Right atrium auricular region (tissue), 2 donors: ENCODE data around the gene CCNE1. TPM values are rescaled to one million over a fixed set of nuclear protein-coding genes. Genes with fewer than 3 reads are reported as not detected.

ENCODE experiments used
- DNase-seq: peaks from one replicate; pipeline ENCODE4 v3.0.0-alpha.2; 2019; ENCODE audit warnings: low spot score
- H3K27ac ChIP-seq, 2 donors: fragments of 200-600 bp; sonication (generic); 1 replicate in 1 of 2; 2 replicates in 1 of 2; pipeline ENCODE4 v1.5.1; 2016 to 2019
- H3K27me3 ChIP-seq, 2 donors: fragments of 200-600 bp; sonication (generic); one replicate each; pipeline versions ENCODE4 v1.5.1 to v1.6.0; 2017 to 2019
- H3K36me3 ChIP-seq: fragments of 200-600 bp; sonication (generic); one replicate; pipeline ENCODE4 v1.5.1; 2016
- H3K4me1 ChIP-seq, 2 donors: fragments of 200-600 bp; sonication (generic); one replicate each; pipeline versions ENCODE4 v1.5.1 to v1.6.0; 2017 to 2019
- H3K4me3 ChIP-seq, 2 donors: fragments of 200-600 bp; sonication (generic); 1 replicate in 1 of 2; 2 replicates in 1 of 2; pipeline ENCODE4 v1.5.1; 2017 to 2019; ENCODE audit warnings: mild to moderate bottlenecking in 1 of 2, moderate library complexity in 1 of 2
- H3K9me3 ChIP-seq, 2 donors: fragments of 200-600 bp; sonication (generic); one replicate each; pipeline ENCODE4 v1.5.1; 2019
- CTCF ChIP-seq, 2 donors: fragments of 200-600 bp; sonication (generic); IDR thresholded peaks; one replicate each; pipeline ENCODE4 v1.5.1; 2019; ENCODE audit warnings: antibody characterized with exemption in 2 of 2
- total RNA-seq, 2 donors: library from RNA; depleted of rRNA; stranded (reverse); fragments of >200 nt; gene quantifications; one replicate each; pipeline ENCODE4 v1.1.0, GENCODE V29; 2016

The CCNE1 gene
- total RNA-seq, 2 donors from 2014 or later, result 4.4 to 5.5 TPM

- DNase-seq, result no peak
- Histone ChIP-seq H3K4me3 (no peak overlapping the region), H3K27me3 (no peaks in the 10 kb centered on the region), H3K27ac (no peak overlapping the region), H3K36me3 (no peaks in the 10 kb centered on the region), H3K9me3 (no peaks in the 10 kb centered on the region), H3K4me1 (peaks cover 0 to 26% of the 10 kb centered on the region in 2 donors)
- TF ChIP-seq CTCF (IDR thresholded peaks at IDR 0.05), result no peak
These were observed 29.4 kb downstream of the CCNE1 start for GRCh38 chr19:29841209-29841558.

GRCh38 chr19:29841559-29842367, 30.0 kb downstream of the CCNE1 start:
- DNase-seq, result no peak
- H3K36me3 ChIP-seq, result no peaks in the 10 kb centered on the region

GRCh38 chr19:29842471-29843179, 30.8 kb downstream of the CCNE1 start:
- no peak for TF ChIP-seq CTCF (IDR thresholded peaks at IDR 0.05)
- no peak for DNase-seq
- Histone ChIP-seq H3K4me3 (peak overlapping the region in 1 of 2 donors; percentile 78), H3K36me3 (no peaks in the 10 kb centered on the region), H3K27ac (peak overlapping the region in 1 of 2 donors; percentile 27), H3K4me1 (peaks cover 0 to 26% of the 10 kb centered on the region in 2 donors), H3K9me3 (no peaks in the 10 kb centered on the region), H3K27me3 (no peaks in the 10 kb centered on the region)

More at GRCh38 chr19:29841559-29842367, 30.0 kb downstream of the CCNE1 start:
- no peak overlapping the region for H3K4me3 ChIP-seq
- no peak for TF ChIP-seq CTCF (IDR thresholded peaks at IDR 0.05)
- H3K9me3 ChIP-seq, result no peaks in the 10 kb centered on the region
- no peak overlapping the region for H3K27ac ChIP-seq
- H3K4me1 ChIP-seq, result peaks cover 0 to 26% of the 10 kb centered on the region in 2 donors
- H3K27me3 ChIP-seq, result no peaks in the 10 kb centered on the region

GRCh38 chr19:29843180-29844051, 31.6 kb downstream of the CCNE1 start:
- H3K4me1 ChIP-seq, result peaks cover 0 to 26% of the 10 kb centered on the region in 2 donors
- no peaks in the 10 kb centered on the region for H3K9me3 ChIP-seq
- no peak for TF ChIP-seq CTCF (IDR thresholded peaks at IDR 0.05)
- H3K36me3 ChIP-seq, result no peaks in the 10 kb centered on the region
- DNase-seq, result no peak
- H3K27ac ChIP-seq, result peak overlapping the region in 1 of 2 donors; percentile 27
- peak overlapping the region; percentile 1 to 78 for H3K4me3 ChIP-seq
- H3K27me3 ChIP-seq, result no peaks in the 10 kb centered on the region

- peak; percentile 83 for DNase-seq
- TF ChIP-seq CTCF (IDR thresholded peaks at IDR 0.05), result no peak
- peak overlapping the region; percentile 61 to 78 for H3K4me3 ChIP-seq
- H3K27ac ChIP-seq, result peak overlapping the region; percentile 76 to 88
- H3K36me3 ChIP-seq, result no peaks in the 10 kb centered on the region
- H3K27me3 ChIP-seq, result no peaks in the 10 kb centered on the region
- no peaks in the 10 kb centered on the region for H3K9me3 ChIP-seq
- peaks cover 0 to 26% of the 10 kb centered on the region in 2 donors for H3K4me1 ChIP-seq
These were observed 33.2 kb downstream of the CCNE1 start for GRCh38 chr19:29844891-29845573.
